Right forelimb (tissue), 1 donor: ENCODE measurements around the gene TCAIM.
"Not testable (repeated sequence)": the region's sequence is repeated elsewhere in the genome, so short reads cannot be mapped to it uniquely, and the experiment has no call there.

Experiments
- DNase-seq: peaks from one replicate; pipeline ENCODE4 v3.0.0-alpha.2; 2018

The TCAIM gene

DNA sequence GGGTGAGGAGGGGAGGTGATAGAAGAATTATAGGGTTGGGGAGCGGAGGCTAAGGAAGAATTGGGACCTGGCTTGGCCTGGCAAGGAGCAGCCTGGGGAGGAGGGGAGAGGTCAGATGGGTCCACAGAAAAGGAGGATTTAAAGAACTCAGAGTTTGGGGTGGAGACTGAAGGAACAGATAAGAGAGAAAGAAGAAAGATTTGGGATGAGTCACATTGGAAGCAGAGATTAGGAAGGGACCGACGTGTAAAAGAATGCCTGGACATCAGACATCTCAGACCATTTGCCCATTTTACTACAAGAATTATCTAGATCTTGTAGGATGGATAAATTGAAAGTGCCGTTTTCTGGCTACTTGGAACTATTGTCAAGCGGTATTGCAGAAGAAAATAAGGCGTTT lies 10.4 kb downstream of the TCAIM start:
- no peak for DNase-seq

GRCh38 chr3:44353355-44353924 lies 14.9 kb downstream of the TCAIM start:
- no peak for DNase-seq

DNA sequence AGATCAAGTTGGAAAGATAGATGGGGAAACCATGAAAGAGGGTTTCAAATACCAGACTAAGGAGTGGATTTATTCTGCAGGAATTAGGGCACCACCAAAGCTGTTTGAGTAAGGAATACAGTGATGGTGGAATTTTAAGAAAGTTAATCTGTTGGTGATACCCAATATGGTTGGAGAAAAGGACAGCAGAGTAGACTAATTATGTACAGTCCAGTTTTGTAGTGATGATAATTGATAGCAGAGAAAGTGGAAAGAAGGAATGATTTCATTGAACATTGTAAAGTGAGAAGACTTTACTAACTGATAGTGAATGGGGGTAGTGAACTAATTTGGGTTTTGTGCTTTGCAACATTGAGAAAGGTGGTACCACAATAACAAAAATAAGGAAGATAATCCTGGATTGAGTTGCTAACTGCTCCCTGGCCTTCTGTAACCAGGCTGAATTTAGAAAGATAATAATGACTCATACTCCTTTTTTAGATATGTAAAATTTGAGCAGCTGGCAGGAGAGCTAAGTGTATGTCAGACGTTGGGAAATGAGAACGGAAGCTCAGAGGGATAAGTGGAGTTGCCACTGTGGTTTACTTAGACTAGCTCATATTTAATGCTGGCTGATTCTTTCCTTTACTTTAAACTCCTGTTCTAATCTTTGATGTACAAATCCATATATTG lies 16.9 kb downstream of the TCAIM start:
- no peak for DNase-seq

GRCh38 chr3:44359146-44359751 lies 20.7 kb downstream of the TCAIM start:
- DNase-seq: no peak

DNA sequence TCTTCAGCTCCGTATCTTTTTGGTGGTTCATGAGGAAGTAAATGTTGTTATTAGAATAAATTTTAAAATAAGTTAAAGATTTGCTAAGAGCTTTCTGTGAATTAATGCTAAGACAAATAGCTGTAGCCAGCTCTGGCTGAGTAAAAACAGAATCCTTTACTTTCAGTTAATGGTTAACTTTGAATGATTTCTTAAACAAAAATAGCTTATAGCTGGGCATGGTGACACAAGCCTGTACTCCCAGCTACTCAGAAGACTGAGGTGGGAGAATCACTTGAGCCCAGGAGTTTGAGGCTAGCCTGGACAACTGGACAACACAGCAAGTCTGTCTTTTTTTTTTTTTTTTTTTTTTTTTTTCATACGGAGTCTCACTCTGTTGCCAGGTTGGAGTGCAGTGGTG lies 25.0 kb downstream of the TCAIM start:
- no peak for DNase-seq

DNA sequence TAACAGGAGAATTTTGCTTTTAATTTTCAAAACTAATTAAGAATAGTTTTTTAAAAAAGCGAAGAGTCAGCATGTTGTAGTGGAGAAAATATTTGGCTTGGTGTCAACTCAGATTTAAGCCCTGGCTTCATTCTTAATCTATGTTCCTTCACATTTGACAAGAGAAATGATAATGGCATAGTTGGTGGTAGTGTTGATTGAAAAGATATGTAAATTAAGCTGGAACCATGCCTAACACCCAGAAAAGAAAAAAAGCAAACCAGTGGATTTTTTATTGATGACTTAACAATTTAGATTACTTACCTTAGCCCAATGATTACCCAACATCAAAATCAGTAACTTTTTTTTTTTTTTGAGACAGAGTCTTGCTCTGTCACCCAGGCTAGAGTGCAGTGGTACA lies 27.4 kb downstream of the TCAIM start:
- DNase-seq: no peak

GRCh38 chr3:44375450-44375849 lies 36.9 kb downstream of the TCAIM start:
- DNase-seq: no peak

DNA sequence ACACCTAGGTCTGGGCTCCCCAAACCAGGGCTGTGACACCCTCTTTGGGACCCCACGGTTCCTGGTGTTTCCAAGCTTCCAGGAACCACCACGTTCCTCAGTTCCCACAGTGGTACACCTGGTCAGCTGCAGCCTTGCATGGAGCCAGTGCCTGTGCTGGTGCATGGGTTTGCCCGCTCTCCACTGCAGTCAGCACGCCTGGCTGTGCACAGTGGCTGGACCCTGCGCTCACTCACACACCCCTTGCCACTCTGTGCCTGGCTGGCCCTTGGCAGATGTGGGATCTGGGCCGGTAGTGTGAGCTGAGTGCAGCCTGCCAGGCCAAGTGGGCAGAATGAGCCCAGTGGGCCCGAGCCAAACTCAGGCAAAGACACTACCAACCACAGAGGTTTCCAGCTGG lies 48.8 kb downstream of the TCAIM start:
- no peak for DNase-seq

DNA sequence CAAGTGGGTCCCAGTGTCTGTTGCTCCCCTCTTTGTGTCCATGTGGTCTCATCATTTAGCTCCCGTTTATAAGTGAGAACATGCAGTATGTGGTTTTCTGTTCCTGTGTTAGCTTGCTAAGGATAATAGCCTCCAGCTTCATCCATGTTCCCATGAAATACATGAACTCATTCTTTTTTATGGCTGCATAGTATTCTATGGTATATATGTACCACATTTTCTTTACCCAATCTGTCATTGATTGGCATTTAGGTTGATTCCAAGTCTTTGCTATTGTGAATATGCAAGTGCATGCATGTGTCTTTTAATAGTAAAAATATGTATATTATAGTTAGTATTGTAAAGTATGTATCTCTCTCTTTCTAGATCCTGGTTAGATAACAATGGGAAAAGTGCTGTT lies 53.9 kb downstream of the TCAIM start:
- no peak for DNase-seq

- no peak for DNase-seq
Measured at GRCh38 chr3:44395714-44396113, 57.1 kb downstream of the TCAIM start.

DNA sequence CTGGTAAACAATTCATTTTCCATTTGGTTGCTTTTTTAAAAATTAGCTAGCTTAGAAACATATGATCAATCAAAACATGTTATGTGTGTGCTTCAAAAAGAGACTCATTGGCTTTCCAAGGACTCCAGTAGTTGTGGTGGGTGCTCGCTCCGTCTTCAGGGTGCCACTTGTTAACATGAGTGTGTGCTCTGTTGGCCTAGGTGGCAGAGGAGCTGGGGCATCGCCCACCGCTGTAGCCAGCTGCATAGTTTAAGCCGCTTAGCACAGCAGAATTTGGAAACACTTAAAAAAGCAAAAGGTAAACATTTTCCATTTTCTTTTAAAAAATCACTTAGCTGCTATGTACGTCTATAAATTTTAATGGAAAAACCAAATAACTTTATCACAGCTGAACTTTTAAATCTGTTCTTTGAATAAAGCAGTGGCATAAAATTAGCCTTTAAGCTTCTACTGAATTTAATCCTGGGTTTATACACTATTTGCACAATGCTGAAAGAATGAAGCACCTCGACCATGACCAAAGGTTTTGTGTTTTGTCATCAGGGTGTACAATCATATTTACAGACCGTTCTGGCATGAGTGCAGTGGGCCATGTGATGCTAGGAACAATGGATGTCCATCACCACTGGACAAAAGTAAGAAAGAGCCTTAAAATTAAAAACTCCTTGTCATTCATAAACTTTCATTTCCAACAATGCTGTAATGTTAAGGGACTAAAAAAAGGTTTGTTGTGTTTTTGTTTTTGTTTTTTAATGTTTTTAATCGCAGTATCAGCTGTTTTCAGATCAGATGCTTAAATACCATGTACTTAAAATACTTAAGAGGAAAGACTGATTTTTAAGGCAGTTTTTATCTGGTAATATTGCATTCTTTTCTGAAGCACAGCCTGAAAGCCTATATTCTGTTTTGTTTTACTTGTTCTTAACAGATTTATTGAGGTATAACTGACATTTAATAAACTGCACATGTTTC lies 57.9 kb downstream of the TCAIM start:
- DNase-seq: no peak

- DNase-seq: not testable (repeated sequence)
Measured at GRCh38 chr3:44398271-44398670, 59.7 kb downstream of the TCAIM start.

GRCh38 chr3:44398853-44399252 lies 60.3 kb downstream of the TCAIM start:
- no peak for DNase-seq

GRCh38 chr3:44400771-44401170 lies 62.2 kb downstream of the TCAIM start:
- no peak for DNase-seq

GRCh38 chr3:44402548-44402947 lies 64.0 kb downstream of the TCAIM start:
- no peak for DNase-seq

DNA sequence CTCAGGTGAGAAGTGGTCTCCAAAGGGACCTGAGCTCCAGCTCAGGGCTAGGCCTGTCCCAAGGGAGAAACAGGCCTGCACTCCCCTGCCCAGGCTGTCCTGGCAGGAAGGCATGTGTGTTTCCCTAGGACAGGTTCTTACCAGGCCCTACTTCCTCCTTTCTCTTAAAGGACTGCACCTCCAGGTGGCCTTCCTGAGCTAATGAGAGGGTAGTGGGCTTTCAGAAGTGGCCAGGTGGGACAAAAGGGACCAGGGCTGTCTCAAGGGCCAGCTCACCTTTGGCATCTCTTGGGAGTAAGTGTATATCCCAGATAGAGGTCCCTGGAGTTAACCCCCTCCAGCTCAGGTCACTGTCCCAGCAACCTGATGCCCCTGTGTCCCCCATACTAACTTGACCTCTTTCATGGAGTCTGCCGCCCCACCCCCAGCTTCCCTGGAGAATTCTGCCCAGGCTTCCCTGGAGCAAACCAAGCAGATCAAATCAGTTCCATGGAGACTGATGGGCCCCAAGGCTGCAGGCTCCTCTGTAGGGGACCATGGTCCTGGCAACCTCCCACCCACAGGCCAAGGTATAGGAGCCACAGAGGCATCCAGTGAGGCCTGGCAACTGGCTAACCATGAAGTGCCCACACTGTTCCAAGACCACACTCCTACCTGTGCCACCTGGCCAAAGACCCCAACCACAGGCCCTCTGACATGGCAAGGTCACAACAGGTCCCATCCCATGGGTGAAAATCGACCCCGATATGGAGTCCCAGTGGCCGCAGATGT lies 71.3 kb downstream of the TCAIM start:
- no peak for DNase-seq

DNA sequence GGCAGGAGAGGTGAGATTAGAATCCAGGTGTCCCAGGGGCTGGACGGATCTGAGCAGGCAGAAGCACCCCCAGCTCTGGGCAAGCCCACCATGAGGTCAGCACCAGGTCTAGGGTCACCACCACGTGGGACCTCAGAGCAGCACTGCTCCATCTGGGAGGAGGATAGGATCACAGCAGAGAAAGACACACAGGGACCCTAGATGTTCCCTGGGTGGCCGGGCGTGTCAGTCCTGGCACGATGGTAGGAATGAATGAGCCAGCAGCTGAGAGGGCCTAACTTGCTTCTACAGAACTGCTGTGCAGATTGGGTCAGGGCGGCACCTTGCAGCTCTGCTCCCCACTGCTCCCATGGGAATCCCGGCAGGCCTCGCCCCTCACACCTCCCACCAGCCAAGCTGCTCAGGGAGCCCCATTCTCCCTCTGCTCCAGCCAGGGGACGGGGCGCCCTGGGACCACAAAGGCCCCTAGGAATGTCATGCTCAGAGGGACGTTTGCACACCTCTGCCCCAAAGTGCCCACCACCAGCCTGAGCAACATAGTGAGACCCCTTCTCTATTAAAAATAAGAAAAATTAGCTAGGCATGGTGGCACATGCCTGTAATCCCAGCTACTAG lies 72.6 kb downstream of the TCAIM start:
- DNase-seq: no peak

DNA sequence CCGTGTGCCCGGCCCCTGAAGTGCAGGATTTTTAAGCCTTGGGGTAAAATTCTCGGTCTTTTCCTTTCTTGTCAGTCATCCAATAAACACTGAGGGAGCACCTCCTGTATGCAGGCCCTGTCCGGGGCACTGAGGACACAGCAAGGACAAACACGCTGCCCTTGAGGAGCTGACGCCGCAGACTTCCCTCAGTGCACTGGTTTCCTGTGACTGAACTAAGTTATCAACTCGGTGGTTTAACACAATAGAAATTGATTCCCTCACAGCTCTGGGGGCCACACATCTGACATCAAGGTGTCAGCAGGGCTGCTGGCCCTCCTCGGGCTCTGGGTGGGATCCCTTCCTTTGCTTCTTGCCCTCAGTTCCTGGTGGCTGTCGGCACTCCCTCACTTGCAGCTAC lies 73.8 kb downstream of the TCAIM start:
- no peak for DNase-seq

- DNase-seq: no peak
Measured at GRCh38 chr3:44414517-44415090, 76.0 kb downstream of the TCAIM start.

DNA sequence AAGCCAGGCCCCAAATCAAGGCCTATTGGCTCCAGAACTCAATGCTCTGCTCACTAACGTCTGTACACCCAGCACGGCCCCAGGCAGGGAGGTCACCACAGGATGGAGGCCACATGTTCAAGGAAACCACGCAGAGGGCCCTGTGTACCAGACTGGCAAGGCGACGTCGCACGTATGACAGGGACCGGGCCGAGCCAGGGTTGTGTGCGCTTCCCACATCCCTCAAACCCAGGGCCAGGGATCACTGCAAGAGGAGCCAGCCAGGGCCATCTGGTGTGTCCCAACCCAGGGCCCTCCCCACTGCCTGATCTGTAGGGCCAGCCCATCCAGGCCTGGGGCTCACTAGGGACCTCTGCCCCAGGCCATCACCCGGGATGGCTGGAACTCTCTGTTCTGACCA lies 76.9 kb downstream of the TCAIM start:
- DNase-seq: no peak
